HG03354 (cell line): ENCODE measurements around the gene CHSY1.
A peak's percentile ranks its signal among the peaks of the same experiment; 100 is the strongest.
"Not testable (repeated sequence)": the region's sequence is repeated elsewhere in the genome, so short reads cannot be mapped to it uniquely, and the experiment has no call there.

ENCODE experiments used
- ATAC-seq: cut with Tn5 transposase; IDR thresholded peaks from one replicate; pipeline ENCODE4 v1.9.1; 2021; ENCODE audit warnings: mild to moderate bottlenecking; ENCODE audit not compliant: unreplicated experiment, poor library complexity, severe bottlenecking

CHSY1 gene, protein sequence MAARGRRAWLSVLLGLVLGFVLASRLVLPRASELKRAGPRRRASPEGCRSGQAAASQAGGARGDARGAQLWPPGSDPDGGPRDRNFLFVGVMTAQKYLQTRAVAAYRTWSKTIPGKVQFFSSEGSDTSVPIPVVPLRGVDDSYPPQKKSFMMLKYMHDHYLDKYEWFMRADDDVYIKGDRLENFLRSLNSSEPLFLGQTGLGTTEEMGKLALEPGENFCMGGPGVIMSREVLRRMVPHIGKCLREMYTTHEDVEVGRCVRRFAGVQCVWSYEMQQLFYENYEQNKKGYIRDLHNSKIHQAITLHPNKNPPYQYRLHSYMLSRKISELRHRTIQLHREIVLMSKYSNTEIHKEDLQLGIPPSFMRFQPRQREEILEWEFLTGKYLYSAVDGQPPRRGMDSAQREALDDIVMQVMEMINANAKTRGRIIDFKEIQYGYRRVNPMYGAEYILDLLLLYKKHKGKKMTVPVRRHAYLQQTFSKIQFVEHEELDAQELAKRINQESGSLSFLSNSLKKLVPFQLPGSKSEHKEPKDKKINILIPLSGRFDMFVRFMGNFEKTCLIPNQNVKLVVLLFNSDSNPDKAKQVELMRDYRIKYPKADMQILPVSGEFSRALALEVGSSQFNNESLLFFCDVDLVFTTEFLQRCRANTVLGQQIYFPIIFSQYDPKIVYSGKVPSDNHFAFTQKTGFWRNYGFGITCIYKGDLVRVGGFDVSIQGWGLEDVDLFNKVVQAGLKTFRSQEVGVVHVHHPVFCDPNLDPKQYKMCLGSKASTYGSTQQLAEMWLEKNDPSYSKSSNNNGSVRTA

DNA sequence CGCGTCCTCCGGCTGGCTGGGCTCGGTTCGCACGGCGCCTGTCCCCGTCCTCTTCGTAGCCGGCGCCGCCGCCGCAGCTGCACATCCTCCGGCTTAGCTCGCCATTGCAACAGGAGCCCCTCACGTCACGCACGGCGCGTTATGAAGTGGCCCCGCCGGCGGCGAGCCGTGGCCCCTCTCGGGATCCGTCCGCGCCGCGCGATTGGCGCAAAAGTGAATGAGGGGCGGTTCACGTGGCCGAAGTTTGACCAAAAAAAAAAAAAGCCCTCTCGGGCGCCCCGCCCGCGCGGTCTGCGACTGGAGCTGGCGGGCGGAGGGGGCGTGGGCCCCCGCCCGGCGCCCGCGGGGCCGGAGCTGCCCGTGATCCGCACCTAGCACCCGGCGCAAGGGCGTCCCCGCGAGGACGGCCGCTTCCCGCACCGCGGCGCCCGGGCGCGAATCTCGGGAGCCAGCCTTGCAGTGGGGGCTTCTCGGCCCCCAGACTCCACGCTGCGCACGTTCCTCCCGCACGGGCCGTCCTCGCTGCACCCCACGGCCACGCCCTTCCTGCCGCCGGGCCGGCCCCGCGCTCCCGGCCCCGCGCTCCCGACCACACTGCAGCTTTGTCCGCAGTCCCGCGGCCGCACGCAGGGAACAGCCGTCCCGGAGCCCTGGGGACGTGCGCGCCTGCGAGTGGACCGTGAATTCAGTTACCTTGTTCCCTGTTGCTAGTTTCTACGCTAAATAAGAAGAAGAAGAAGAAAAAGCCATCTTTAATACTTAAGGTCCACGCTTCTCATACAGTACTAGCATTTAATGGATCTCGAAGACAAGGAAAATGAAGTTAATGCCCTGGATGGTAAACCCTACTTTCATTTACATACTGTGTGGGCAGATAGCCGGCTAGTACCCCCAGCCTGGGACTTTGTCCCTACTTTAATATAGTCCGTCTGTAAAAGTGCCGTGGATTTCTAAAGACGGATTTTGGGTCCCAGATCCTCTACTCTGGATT is at the start of gene CHSY1:
Gene CHSY1 (minus strand): TSS at position 219 of the 991 bp plus-strand sequence. CDS start 592 bp downstream, outside the sequence.
- ATAC-seq = peak; percentile 73

DNA sequence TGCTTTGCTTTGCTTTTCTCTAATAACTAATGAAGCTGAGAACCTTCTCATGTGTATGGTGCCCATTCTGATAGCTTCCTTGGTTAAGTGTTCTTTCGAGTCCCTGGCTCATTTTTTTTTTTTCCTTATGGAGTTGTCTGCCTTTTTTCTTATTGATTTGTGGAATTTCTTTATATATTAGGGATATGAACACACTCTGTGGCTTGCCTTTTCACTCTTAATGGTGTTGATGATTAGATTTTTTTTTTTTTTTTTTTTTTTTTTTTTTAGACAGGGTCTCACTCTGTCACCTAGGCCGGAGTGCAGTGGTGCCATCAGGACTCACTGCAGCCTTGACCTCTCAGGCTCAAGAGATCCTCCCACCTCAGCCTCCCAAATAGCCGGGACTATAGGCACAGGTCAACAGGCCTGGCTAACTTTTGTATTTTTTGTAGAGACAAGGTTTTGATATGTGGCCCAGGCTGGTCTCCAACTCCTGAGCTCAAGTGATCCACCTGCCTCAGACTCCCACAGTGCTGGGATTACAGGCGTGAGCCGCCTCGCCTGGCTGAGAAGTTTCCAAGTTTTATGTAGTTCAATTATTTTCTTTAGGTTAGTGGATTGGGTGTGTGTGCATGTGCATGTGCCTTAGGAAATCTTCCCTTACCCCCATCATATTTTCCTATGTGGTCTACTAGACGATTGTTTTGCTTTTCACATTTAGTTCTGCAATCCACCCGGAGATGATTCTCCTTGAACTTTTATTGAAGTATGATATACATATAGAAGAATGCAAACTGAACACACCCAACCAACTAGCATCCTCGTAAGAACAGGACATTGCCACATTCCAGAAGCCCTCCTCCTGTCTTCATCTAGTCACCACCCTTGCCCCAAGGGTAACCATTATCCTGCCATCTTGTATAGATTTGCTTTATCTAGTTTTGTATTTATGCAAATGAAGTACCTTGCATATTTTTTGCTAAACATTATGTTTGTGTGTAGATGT is 44.9 kb upstream of the CHSY1 start:
- ATAC-seq = no peak

DNA sequence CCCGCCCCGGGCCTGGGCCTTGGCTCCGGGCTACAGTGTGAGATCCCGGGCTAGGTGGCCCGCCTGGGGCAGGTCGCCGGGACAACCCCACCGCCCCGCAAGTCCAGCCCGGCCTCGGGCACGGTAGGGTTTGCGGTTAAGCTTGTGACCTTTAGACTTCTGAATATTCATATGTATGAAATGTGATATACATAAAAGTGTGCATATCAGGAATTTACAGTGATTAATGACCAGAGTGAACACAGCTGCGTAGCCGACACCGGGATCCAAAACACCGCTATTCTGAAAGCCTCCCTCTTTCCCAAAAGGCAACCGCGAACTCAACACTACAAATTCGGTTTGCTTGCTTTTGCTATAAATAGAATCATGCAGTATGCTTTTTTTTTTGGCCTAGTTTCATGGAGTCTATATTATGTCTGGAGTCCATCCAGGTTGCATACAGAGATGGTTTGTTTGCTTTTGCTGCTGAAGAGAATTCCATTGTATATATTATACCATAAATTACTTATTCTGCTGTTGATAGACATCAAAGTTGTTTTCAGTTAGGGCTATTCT is 43.8 kb upstream of the CHSY1 start:
- no peak for ATAC-seq

DNA sequence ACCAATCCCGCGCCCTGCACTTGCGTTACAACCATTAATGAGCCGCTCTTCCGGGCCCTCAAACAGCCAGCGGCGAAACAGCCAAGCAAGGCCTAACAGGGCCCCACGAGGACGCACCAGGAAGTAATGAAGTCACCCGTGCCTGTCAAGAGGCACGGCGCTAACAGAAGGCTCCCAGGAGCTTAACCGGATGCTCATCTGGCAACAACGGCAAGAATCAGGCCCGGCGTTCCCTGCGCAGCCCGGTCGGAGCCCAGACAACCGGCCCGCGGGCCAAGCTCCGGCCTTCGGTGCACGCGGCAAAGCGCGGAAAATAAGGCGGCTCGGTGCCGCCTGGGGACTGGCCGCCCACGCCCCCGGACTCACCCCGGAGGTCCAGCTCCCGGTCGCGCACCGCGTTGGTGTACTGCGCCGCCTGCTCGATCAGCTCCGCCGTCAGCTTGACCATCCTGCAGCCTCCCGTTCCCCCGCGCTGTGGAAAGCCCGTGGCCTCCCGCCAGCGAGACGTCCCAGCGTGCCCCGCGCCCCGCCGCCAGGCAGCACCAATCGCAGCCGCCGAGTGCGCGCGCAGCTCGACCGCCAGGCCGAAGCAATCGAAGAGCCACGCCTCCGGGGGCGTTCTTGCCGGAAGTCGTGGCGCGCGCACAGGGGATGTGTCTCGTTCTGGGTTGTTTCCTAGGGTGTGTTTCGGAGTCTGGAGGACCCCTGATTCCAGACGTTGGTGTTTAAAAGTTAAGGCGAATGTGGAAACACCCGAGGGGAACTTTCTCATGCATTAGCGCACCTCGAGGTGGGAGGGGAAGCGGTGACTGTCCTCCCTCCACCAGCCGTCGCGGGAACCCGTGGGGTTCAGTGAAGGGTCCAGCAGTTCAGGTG is 43.1 kb upstream of the CHSY1 start, which contains the start of gene SNRPA1:
Gene SNRPA1 (minus strand): TSS at position 518 of the 876 bp plus-strand sequence. CDS start 70 bp downstream, at position 448.
- ATAC-seq = peak; percentile 83

DNA sequence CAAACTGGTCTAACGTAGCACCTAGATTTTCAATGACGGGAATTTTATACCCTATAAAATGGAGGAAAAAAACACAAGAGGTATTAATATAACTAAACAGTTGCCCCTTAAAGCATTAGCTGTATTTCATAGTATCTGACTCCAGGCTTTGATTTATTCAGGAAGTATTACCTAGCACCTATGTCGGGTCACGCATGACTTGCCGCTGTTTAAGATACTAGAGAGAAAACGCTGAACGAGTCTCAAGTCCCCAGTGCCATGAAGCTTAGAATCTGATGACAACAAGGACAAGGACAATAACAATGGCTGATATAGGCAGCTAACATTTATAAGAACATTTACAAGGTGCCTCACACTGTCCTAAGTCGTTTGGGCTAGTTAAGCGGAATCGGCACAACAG is 41.3 kb upstream of the CHSY1 start:
- ATAC-seq = no peak

DNA sequence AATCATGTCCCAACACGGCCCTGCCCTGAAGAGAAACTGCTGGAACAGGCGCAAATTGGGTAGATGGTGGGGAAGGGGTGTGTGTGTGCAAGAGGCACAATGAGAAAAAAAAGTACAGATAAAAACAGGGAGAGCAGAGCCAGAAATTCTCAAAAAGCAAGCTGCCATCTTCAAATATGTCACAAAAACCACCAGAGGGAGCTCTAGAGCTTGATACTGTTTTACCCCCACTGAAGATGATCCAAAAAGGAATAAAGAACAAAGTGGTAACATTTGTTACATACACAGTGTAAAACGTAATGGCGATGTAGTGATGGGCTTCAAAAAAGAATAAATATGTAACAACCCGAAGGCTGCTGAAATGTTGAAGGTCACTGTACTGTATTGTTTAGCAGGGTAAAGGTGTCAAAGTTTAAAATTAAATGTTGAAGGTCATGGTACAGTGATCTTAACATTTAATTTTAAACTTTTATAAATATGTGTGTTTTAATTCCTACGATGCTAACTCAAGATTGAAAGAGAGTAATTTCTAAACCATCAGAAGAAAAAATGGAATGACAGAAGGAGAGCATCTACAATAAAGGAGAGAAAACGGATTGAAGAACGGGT is 37.2 kb upstream of the CHSY1 start:
- ATAC-seq = peak; percentile 53

DNA sequence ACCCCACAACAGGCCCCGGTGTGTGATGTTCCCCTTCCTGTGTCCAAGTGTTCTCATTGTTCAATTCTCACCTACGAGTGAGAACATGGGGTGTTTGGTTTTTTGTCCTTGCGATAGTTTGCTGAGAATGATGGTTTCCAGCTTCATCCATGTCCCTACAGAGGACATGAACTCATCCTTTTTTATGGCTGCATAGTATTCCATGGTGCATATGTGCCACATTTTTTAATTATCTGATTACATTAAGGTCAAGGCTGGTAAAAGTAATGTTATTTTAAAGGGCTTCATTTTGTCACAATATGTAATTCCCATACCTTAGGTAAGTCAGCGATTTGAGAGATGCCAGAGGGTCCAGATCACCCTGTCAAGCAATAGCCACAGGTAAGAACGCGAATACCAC is 35.5 kb upstream of the CHSY1 start:
- ATAC-seq = not testable (repeated sequence)

DNA sequence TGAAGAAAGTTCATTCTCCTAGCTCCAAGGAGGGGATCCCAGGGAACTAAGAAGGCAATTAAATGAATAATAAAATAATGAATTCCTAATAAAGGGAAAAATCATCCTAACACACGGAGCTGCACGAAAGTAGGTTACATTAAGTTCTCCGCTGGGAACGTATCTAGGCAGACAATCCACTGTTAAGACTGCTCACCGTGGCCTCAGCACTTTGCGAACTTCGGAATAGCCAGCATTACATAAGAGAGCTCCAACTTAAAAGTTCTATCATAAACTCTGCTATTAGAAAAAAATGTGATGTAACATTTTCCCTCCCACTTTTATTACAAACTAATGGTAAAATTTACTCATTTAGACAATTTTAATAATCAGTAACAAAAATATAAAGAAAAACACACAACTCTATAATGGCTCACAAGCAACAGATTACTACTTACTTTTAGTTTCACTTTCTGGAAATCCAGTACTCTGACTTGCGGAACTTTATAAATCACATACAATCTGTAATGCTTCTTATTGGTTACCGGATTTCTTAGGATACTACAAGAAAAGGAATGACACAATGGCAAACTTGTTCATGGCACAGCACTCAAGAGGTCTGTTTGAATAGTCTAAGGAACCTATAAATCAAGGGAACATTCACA is 34.7 kb upstream of the CHSY1 start:
- ATAC-seq = no peak

DNA sequence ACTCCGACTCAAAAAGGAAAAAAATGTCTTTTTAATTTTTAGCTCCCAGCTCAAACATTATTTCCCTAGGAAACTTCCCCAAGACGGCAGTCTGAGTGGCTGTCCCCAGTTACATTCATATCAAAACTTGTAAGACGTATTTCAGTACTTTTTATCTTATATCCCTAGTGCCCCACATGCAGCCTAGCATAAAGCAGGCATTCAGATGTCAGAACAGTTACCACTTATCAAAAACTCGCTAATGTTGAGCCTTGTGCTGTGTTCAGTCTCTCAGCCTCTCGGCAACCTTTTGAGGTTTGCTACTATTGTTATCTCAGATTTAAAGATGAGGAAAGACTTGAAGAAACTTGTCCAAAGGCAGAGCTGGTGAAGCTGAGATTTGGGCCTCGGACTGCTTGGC is 32.1 kb upstream of the CHSY1 start:
- ATAC-seq = no peak

DNA sequence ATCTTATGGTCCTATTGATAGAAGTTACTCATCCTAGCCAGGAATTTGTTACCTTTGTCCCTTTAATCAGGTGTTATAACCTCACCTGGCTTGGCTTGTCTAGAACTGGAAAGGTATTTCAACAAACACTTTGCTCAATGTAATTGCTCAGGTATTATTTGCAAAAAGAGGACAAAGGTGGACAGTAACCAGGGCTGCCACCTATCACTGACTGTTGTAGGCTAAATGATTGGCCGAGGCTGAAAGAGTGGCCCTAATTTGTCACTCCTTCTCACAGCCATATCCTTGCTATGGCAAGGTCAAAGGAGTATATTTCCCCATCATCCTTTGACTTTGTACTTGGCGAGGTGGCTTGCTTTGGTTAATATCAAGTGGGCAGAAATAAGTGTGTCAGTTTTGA is 28.2 kb upstream of the CHSY1 start:
- no peak for ATAC-seq

DNA sequence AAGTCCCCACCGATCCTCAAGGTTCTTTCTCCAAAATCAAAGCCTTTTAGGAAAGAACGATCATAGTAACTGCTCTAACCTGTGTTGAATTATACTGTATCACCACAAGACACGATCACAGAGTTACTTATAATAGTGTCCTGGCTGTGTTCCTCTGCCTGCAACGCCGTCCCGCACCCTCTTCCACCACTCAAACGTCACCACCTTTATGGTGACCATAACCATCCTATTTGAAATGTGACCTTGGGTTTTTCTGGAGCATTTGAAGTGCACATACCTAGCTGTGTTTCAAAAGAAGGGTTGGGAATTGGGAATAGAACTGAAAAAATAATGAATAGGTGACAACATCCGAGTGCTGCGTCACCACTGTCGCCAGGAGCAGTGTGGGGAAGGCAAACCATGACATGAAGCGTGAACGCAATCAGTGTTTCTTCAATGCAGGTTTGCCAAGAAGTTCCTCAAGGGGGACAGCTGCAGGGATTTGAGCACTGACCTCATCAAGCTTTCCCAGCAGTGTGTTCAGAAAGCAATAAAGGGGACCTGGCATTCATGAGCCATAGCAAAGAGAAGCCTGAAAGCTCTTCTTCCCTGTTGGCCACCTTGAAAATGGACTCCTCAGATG is 26.2 kb upstream of the CHSY1 start:
- no peak for ATAC-seq

DNA sequence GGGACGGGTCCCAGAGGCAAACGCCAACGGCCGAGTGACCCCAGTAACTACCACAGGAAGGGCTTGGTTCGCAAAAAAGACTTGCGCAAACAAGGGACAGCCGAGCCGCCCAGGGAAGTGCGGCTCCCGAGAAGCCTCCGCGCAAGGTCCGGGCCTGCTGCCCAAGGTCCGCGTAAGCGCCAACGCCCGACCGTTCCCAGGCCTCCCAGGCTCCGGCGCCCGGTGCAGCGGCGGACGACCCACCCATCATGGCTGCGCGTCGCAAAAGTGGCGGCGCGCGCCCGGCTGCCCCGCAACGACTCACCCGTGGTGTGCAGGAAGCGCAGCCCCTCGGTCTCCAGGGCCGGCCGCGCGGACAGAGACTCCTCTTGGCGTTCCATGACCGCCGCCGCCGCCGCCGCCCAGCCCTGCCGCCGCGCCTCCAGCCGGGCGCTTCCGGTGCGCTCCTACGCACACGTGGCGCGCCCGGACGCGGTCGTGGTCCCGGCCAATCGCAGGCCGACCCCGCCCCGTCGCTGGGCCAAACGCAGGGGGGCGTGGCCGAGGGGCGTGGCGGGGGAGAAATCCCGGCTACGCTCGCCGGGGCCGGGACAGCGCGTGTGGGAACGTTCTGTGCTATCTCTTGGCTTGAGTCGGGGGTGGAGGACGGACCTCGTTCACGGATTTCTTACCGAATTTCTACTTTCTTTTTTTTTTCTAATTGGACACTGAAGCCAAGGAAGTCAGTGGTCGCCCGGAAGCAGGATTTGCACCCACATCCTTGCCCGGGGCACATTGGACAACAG is 25.4 kb upstream of the CHSY1 start, which contains the start of gene SELENOS:
Gene SELENOS (minus strand): TSS at position 448 of the 785 bp plus-strand sequence. CDS start 68 bp downstream, at position 380.
- ATAC-seq = peak; percentile 94

DNA sequence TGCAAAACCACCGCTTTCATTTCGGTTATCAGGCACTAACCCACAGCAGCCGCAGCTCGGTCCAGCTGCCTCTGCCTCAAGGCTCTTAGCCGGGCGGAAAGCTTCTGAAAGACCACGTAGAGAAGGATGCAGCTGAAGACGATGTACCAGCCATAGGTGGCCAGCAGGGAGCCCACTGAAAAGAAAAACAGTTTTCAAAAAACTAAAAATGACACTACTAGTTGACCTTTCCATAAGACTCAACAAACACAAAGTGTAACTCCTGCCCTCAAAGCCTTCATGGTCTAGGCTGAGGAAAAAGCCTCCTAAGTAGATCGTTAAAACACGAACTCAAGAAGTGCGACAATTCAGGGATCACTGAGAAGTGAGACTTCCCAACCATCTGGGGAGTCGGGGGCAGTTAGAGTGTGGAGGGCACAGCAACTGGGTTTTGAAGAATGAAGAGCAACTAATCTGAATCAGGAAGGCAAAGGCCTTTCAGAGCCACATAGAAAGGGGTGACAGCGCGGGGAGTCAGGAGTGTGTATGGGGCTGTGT is 24.7 kb upstream of the CHSY1 start:
- ATAC-seq = peak; percentile 52

DNA sequence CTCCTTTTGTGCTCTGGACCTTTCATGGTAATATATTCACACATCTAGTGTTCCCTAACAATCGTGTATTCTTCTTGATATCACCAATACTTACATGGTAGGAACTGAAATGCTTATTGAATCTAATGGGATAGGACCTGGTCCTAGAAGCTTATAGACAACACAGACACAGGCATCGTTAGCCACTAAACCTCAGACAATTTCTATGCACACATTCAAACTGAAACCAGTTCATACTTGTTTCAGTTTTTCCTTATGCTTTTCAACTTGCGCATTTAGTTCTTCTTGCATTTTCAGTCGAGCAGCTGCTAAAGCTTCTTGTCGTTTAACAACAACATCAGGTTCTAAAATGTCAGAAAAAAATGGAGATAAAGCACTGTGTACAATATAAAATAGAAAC is 23.2 kb upstream of the CHSY1 start:
- no peak for ATAC-seq

DNA sequence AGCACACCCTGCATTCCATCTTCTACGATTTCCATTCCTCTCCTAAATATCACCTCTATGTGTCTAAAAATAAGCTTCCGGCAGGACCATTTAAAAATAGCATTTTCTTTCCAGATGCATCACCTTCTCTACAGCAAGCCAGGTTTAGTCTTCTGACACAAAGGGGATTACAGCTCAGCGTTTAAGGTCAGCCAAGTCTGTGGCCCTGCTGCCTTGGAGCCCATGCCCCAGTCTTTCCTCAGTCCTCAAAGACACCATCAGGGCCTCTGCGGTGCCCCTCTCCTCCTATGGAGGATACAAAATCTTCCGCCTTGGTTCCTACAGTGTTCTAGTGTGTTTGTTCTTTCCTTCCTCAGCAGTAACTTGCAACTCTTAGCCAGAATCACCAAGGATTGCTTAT is 21.7 kb upstream of the CHSY1 start:
- ATAC-seq = no peak
